GM21515 (cell line): ENCODE results near the gene ARID3C.

ENCODE experiments used
- ATAC-seq: cut with Tn5 transposase; IDR thresholded peaks from one replicate; pipeline ENCODE4 v1.9.1; 2021; ENCODE audit not compliant: unreplicated experiment

ARID3C gene

GRCh38 chr9:34628656-34629490 is at the start of gene ARID3C:
Gene ARID3C (minus strand): TSS chr9:34629066. CDS start chr9:34628014, 1,052 bp downstream.
- no peak for ATAC-seq

GRCh38 chr9:34675869-34676268 is 47.0 kb upstream of the ARID3C start:
- ATAC-seq: no peak

GRCh38 chr9:34675048-34675714 is 46.3 kb upstream of the ARID3C start:
- no peak for ATAC-seq

GRCh38 chr9:34674440-34674839 is 45.6 kb upstream of the ARID3C start:
- no peak for ATAC-seq

- ATAC-seq: no peak
These were observed 42.4 kb upstream of the ARID3C start for GRCh38 chr9:34671307-34671706.

- ATAC-seq: no peak
These were observed 41.1 kb upstream of the ARID3C start for GRCh38 chr9:34669809-34670562.

- ATAC-seq: peak; percentile 59
These were observed 36.8 kb upstream of the ARID3C start for GRCh38 chr9:34665381-34666250.

- ATAC-seq: peak; percentile 20
These were observed 36.2 kb upstream of the ARID3C start for GRCh38 chr9:34665067-34665380.

GRCh38 chr9:34664281-34665066 is 35.6 kb upstream of the ARID3C start:
- ATAC-seq: peak; percentile 52

- ATAC-seq: no peak
These were observed 34.4 kb upstream of the ARID3C start for GRCh38 chr9:34663303-34663605.

GRCh38 chr9:34662526-34663302 is 33.8 kb upstream of the ARID3C start, which contains the start of gene CCL27:
Gene CCL27 (minus strand): TSS chr9:34662657. CDS start chr9:34662633, 24 bp downstream.
- no peak for ATAC-seq

- no peak for ATAC-seq
These were observed 30.9 kb upstream of the ARID3C start for GRCh38 chr9:34659592-34660253.

- no peak for ATAC-seq
These were observed 29.6 kb upstream of the ARID3C start for GRCh38 chr9:34658461-34658860.

- no peak for ATAC-seq
These were observed 28.1 kb upstream of the ARID3C start for GRCh38 chr9:34656992-34657391.

- no peak for ATAC-seq
These were observed 26.5 kb upstream of the ARID3C start for GRCh38 chr9:34655394-34655793.

GRCh38 chr9:34654323-34655051 is 25.6 kb upstream of the ARID3C start:
- ATAC-seq: no peak

GRCh38 chr9:34653151-34654072 is 24.5 kb upstream of the ARID3C start:
- no peak for ATAC-seq
